Mesendoderm (in vitro differentiated cells): ENCODE measurements around the gene PSMB7.

ENCODE experiments used
- DNase-seq: peaks from one replicate; pipeline ENCODE4 v3.0.0; 2013
- H2AK5ac ChIP-seq: 2 replicates; pipeline ENCODE4 v1.6.1; 2013; ENCODE audit warnings: low read length, inconsistent platforms
- H2BK120ac ChIP-seq: 2 replicates; pipeline ENCODE4 v1.6.1; 2013; ENCODE audit warnings: low read depth, mild to moderate bottlenecking, low read length, moderate library complexity, mixed read lengths
- H2BK15ac ChIP-seq: replicated peaks from 2 replicates; pipeline ENCODE4 v1.6.1; 2013; ENCODE audit warnings: low read depth, mild to moderate bottlenecking, moderate library complexity
- H2BK5ac ChIP-seq: 2 replicates; pipeline ENCODE4 v1.6.1; 2013; ENCODE audit warnings: low read length, inconsistent platforms
- H3K18ac ChIP-seq: 2 replicates; pipeline ENCODE4 v1.6.1; 2013; ENCODE audit warnings: mild to moderate bottlenecking, low read length, mixed read lengths
- H3K23ac ChIP-seq: one replicate; pipeline ENCODE4 v1.6.1; 2013; ENCODE audit warnings: low read length
- H3K27ac ChIP-seq: 2 replicates; pipeline ENCODE4 v1.5.1; 2013; ENCODE audit warnings: low read depth, mild to moderate bottlenecking, inconsistent platforms, low read length, moderate library complexity
- H3K27me3 ChIP-seq: 2 replicates; pipeline ENCODE4 v1.6.1; 2013; ENCODE audit warnings: low read length, control low read depth, mild to moderate bottlenecking, inconsistent platforms; ENCODE audit not compliant: insufficient read depth, poor library complexity
- H3K36me3 ChIP-seq: 2 replicates; pipeline ENCODE4 v1.6.1; 2013; ENCODE audit warnings: low read length, inconsistent platforms; ENCODE audit not compliant: control insufficient read depth, insufficient read depth
- H3K4ac ChIP-seq: one replicate; pipeline ENCODE4 v1.6.1; 2013; ENCODE audit warnings: low read depth, mild to moderate bottlenecking, low read length, moderate library complexity
- H3K4me1 ChIP-seq: 2 replicates; pipeline ENCODE4 v1.6.1; 2013; ENCODE audit warnings: low read depth, low read length, inconsistent platforms; ENCODE audit not compliant: control insufficient read depth
- H3K4me2 ChIP-seq: 2 replicates; pipeline ENCODE4 v1.6.1; 2013; ENCODE audit warnings: low read length
- H3K4me3 ChIP-seq: 2 replicates; pipeline ENCODE4 v1.5.1; 2013; ENCODE audit warnings: mild to moderate bottlenecking, low read length
- H3K56ac ChIP-seq: one replicate; pipeline ENCODE4 v1.6.1; 2013; ENCODE audit warnings: low read length
- H3K79me1 ChIP-seq: 2 replicates; pipeline ENCODE4 v1.6.1; 2013; ENCODE audit warnings: low read length, inconsistent platforms
- H3K79me2 ChIP-seq: 2 replicates; pipeline ENCODE4 v1.6.1; 2013; ENCODE audit warnings: mild to moderate bottlenecking, low read length; ENCODE audit not compliant: control insufficient read depth, insufficient read depth
- H3K9ac ChIP-seq: 2 replicates; pipeline ENCODE4 v1.6.1; 2013; ENCODE audit warnings: low read length, inconsistent platforms
- H4K5ac ChIP-seq: one replicate; pipeline ENCODE4 v1.6.1; 2013; ENCODE audit warnings: low read length
- H4K8ac ChIP-seq: one replicate; pipeline ENCODE4 v1.6.1; 2013; ENCODE audit warnings: low read depth, mild to moderate bottlenecking, control low read depth, low read length, moderate library complexity
- WGBS: extraction: QIAGEN DNeasy Blood & Tissue Kit; methylation state at CpG from one replicate; pipeline ENCODE4 v1.1.7; 2013; ENCODE audit warnings: low lambda C conversion rate, missing lambda C conversion rate; ENCODE audit not compliant: insufficient coverage; ENCODE audit errors: extremely low coverage; 5-methylcytosine and 5-hydroxymethylcytosine counted together

PSMB7 gene

GRCh38 chr9:124352616-124353015 lies 62.6 kb downstream of the PSMB7 start:
- H3K4ac ChIP-seq: no peak overlapping the region
- no peak for DNase-seq
- H4K5ac ChIP-seq: no peak overlapping the region
- H3K4me2 ChIP-seq: no peak overlapping the region
- no peaks in the 10 kb centered on the region for H3K27me3 ChIP-seq
- H4K8ac ChIP-seq: no peak overlapping the region
- H2BK15ac ChIP-seq: no peak overlapping the region
- H3K4me3 ChIP-seq: no peak overlapping the region
- no peak overlapping the region for H3K9ac ChIP-seq
- H3K79me2 ChIP-seq: peaks cover 11% of the 10 kb centered on the region
- H2AK5ac ChIP-seq: no peak overlapping the region
- no peak overlapping the region for H3K56ac ChIP-seq
- no peak overlapping the region for H3K27ac ChIP-seq
- no CpG with 5 or more reads among the region's 8 CpGs for WGBS
- no peak overlapping the region for H2BK120ac ChIP-seq
- H3K18ac ChIP-seq: no peak overlapping the region
- H3K79me1 ChIP-seq: peaks cover 13% of the 10 kb centered on the region
- peaks cover 15% of the 10 kb centered on the region for H3K36me3 ChIP-seq
- H3K23ac ChIP-seq: no peak overlapping the region
- H2BK5ac ChIP-seq: no peak overlapping the region
- no peaks in the 10 kb centered on the region for H3K4me1 ChIP-seq

GRCh38 chr9:124351672-124352468 lies 63.4 kb downstream of the PSMB7 start:
- WGBS: no CpG with 5 or more reads among the region's 15 CpGs
- H4K5ac ChIP-seq: no peak overlapping the region
- no peak overlapping the region for H3K4me2 ChIP-seq
- no peaks in the 10 kb centered on the region for H3K4me1 ChIP-seq
- no peak overlapping the region for H3K4me3 ChIP-seq
- H3K9ac ChIP-seq: no peak overlapping the region
- peaks cover 15% of the 10 kb centered on the region for H3K36me3 ChIP-seq
- H3K18ac ChIP-seq: no peak overlapping the region
- H3K27ac ChIP-seq: no peak overlapping the region
- H3K27me3 ChIP-seq: no peaks in the 10 kb centered on the region
- H2AK5ac ChIP-seq: no peak overlapping the region
- no peak for DNase-seq
- peaks cover 8% of the 10 kb centered on the region for H3K79me1 ChIP-seq
- H2BK120ac ChIP-seq: no peak overlapping the region
- H2BK15ac ChIP-seq: no peak overlapping the region
- no peak overlapping the region for H2BK5ac ChIP-seq
- H3K56ac ChIP-seq: no peak overlapping the region
- H3K23ac ChIP-seq: no peak overlapping the region
- peaks cover 6% of the 10 kb centered on the region for H3K79me2 ChIP-seq
- H3K4ac ChIP-seq: no peak overlapping the region
- H4K8ac ChIP-seq: no peak overlapping the region

- Histone ChIP-seq H2AK5ac (no peak overlapping the region), H3K79me2 (no peaks in the 10 kb centered on the region), H2BK15ac (no peak overlapping the region), H2BK120ac (no peak overlapping the region), H3K4me3 (no peak overlapping the region), H4K8ac (no peak overlapping the region), H3K4ac (no peak overlapping the region), H2BK5ac (no peak overlapping the region), H3K9ac (no peak overlapping the region), H3K56ac (no peak overlapping the region), H3K79me1 (peaks cover under 1% of the 10 kb centered on the region), H3K27ac (no peak overlapping the region), H3K4me2 (no peak overlapping the region), H4K5ac (no peak overlapping the region), H3K18ac (no peak overlapping the region), H3K27me3 (no peaks in the 10 kb centered on the region), H3K4me1 (no peaks in the 10 kb centered on the region), H3K23ac (no peak overlapping the region), H3K36me3 (peaks cover 15% of the 10 kb centered on the region)
- DNase-seq: no peak
- WGBS: no CpG with 5 or more reads among the region's 16 CpGs
These were observed 64.6 kb downstream of the PSMB7 start for GRCh38 chr9:124350494-124351263.

DNA sequence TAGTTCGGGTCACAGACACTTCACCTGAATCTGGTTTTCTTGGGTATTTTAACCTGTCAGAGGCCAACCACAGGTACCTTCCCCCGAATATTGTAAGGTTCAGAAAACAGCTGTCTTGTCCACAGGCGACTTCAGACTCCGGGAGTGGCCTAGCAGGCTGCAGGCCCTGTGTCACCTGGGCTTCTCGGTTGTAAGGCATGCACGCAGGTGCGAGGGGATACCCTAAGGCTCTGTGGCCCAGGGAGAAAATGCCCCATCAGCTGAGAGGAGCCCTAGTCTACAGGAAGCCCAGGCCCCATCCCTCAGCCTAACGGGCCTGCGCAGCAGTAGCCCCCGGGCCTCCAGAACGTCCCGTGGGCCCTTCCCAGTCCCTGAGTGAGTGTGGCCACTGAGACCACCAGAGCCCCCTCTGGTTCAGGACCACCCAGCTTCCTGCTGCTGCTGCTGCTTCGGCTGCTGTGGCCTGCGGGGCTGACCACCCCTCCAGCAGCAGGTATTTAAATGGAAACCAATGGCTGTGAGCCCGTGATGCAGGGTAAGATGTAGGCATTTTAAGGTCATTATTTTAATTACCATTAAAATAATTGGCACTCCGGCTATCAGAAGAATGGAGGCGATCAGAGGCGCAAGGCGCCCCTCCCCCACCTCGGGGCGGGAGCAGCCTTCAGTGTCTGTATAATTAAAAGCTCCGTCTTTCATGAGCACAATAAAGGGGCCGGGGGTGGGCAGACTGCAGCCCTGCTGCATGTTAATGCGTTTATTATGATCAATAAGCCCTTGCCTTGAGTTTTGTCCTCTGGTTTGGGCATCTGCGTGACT lies 65.4 kb downstream of the PSMB7 start:
- peaks cover 15% of the 10 kb centered on the region for H3K36me3 ChIP-seq
- H4K5ac ChIP-seq: no peak overlapping the region
- WGBS: no CpG with 5 or more reads among the region's 25 CpGs
- no peaks in the 10 kb centered on the region for H3K79me1 ChIP-seq
- no peak overlapping the region for H3K27ac ChIP-seq
- no peaks in the 10 kb centered on the region for H3K79me2 ChIP-seq
- H3K4ac ChIP-seq: no peak overlapping the region
- no peaks in the 10 kb centered on the region for H3K4me1 ChIP-seq
- H3K9ac ChIP-seq: no peak overlapping the region
- no peak overlapping the region for H2BK120ac ChIP-seq
- H3K27me3 ChIP-seq: no peaks in the 10 kb centered on the region
- no peak overlapping the region for H3K4me2 ChIP-seq
- no peak overlapping the region for H3K18ac ChIP-seq
- H4K8ac ChIP-seq: no peak overlapping the region
- no peak overlapping the region for H2BK15ac ChIP-seq
- no peak overlapping the region for H2BK5ac ChIP-seq
- no peak overlapping the region for H3K23ac ChIP-seq
- H3K4me3 ChIP-seq: no peak overlapping the region
- no peak overlapping the region for H2AK5ac ChIP-seq
- no peak for DNase-seq
- H3K56ac ChIP-seq: no peak overlapping the region

- no peaks in the 10 kb centered on the region for H3K27me3 ChIP-seq
- no peak overlapping the region for H2BK5ac ChIP-seq
- H3K36me3 ChIP-seq: peaks cover 15% of the 10 kb centered on the region
- H2BK15ac ChIP-seq: no peak overlapping the region
- H3K27ac ChIP-seq: no peak overlapping the region
- no peaks in the 10 kb centered on the region for H3K4me1 ChIP-seq
- H2AK5ac ChIP-seq: no peak overlapping the region
- H3K79me2 ChIP-seq: no peaks in the 10 kb centered on the region
- no peak overlapping the region for H3K9ac ChIP-seq
- H3K4me3 ChIP-seq: no peak overlapping the region
- no CpG with 5 or more reads among the region's 8 CpGs for WGBS
- DNase-seq: no peak
- no peak overlapping the region for H2BK120ac ChIP-seq
- no peak overlapping the region for H3K23ac ChIP-seq
- no peak overlapping the region for H4K5ac ChIP-seq
- no peak overlapping the region for H3K4me2 ChIP-seq
- no peak overlapping the region for H3K56ac ChIP-seq
- no peaks in the 10 kb centered on the region for H3K79me1 ChIP-seq
- H3K18ac ChIP-seq: no peak overlapping the region
- no peak overlapping the region for H3K4ac ChIP-seq
- no peak overlapping the region for H4K8ac ChIP-seq
These were observed 66.0 kb downstream of the PSMB7 start for GRCh38 chr9:124349267-124349666.
